RWPE1 (cell line): ENCODE results near the gene NUP210L.
"Not testable (repeated sequence)": the region's sequence is repeated elsewhere in the genome, so short reads cannot be mapped to it uniquely, and the experiment has no call there.

Source experiments
- CTCF ChIA-PET: fragments of 350-600 bp; sonication (Branson Sonifier 250); formaldehyde crosslinking; extraction: SDS; loops from one replicate; lab custom pipeline; 2021; lab: Yijun Ruan, JAX
- POLR2A ChIA-PET: fragments of 400-600 bp; formaldehyde crosslinking; extraction: SDS; loops from one replicate; lab custom pipeline; 2020; ENCODE audit warnings: antibody characterized with exemption; ENCODE audit not compliant: low non-redundant PET; lab: Yijun Ruan, JAX
- DNase-seq: peaks from one replicate; pipeline ENCODE4 v3.0.0; 2012; ENCODE audit warnings: low spot score
- H3K27ac ChIP-seq: fragments of 450-650 bp; 2 replicates; pipeline ENCODE4 v1.5.1; 2017
- CTCF ChIP-seq: fragments of 450-650 bp; conservative IDR thresholded peaks from 2 replicates; pipeline ENCODE4 v1.5.1; 2017; ENCODE audit warnings: low read depth, mild to moderate bottlenecking

Gene NUP210L

GRCh38 chr1:154091706-154092105 is 63.2 kb downstream of the NUP210L start:
- H3K27ac ChIP-seq, result no peak overlapping the region
- no peak for TF ChIP-seq CTCF
- CTCF ChIA-PET, result no interaction called here
- POLR2A ChIA-PET, result no interaction called here
- no peak for DNase-seq

GRCh38 chr1:154087574-154087973 is 67.3 kb downstream of the NUP210L start:
- no peak for DNase-seq
- CTCF ChIA-PET, result no interaction called here
- no peak for TF ChIP-seq CTCF
- H3K27ac ChIP-seq, result no peak overlapping the region
- POLR2A ChIA-PET, result no interaction called here

GRCh38 chr1:154083057-154083456 is 71.8 kb downstream of the NUP210L start:
- CTCF ChIA-PET, result interaction anchor here (1.1 kb wide), 1 partner anchor 46 kb away, joined by 3 read pairs; no protein-coding TSS in a partner anchor
- POLR2A ChIA-PET, result not testable (repeated sequence)

GRCh38 chr1:154081386-154082126 is 73.3 kb downstream of the NUP210L start:
- POLR2A ChIA-PET, result no interaction called here
- DNase-seq, result peak; percentile 3
- no peak for TF ChIP-seq CTCF
- CTCF ChIA-PET, result interaction anchor here (0.6 kb wide), 1 partner anchor 31 kb away, joined by 4 read pairs; no protein-coding TSS in a partner anchor
- H3K27ac ChIP-seq, result no peak overlapping the region

More at GRCh38 chr1:154083057-154083456, 71.8 kb downstream of the NUP210L start:
- not testable (repeated sequence) for H3K27ac ChIP-seq, DNase-seq

GRCh38 chr1:154076413-154076812 is 78.5 kb downstream of the NUP210L start:
- DNase-seq, result no peak
- POLR2A ChIA-PET, result no interaction called here
- no peak for TF ChIP-seq CTCF
- H3K27ac ChIP-seq, result no peak overlapping the region
- CTCF ChIA-PET, result interaction anchor here (0.6 kb wide), 1 partner anchor 647 kb away, joined by 4 read pairs; no protein-coding TSS in a partner anchor

- CTCF ChIA-PET, result no interaction called here
- POLR2A ChIA-PET, result no interaction called here
- no peak for DNase-seq
- no peak overlapping the region for H3K27ac ChIP-seq
- no peak for TF ChIP-seq CTCF
Measured at GRCh38 chr1:154075746-154076145, 79.1 kb downstream of the NUP210L start.

GRCh38 chr1:154062309-154062708 is 92.6 kb downstream of the NUP210L start:
- POLR2A ChIA-PET, result no interaction called here
- H3K27ac ChIP-seq, result no peak overlapping the region
- no peak for TF ChIP-seq CTCF

GRCh38 chr1:154047436-154047835 is 107.4 kb downstream of the NUP210L start:
- CTCF ChIA-PET, result interaction anchor here (0.6 kb wide), 1 partner anchor 301 kb away, joined by 4 read pairs; no protein-coding TSS in a partner anchor
- POLR2A ChIA-PET, DNase-seq, H3K27ac ChIP-seq: not testable (repeated sequence)

More at GRCh38 chr1:154062309-154062708, 92.6 kb downstream of the NUP210L start:
- no peak for DNase-seq
- CTCF ChIA-PET, result no interaction called here

- CTCF ChIA-PET, result interaction anchor here (0.7 kb wide), 1 partner anchor 493 kb away, joined by 3 read pairs; the partner anchor contains the start of gene S100A5
- H3K27ac ChIP-seq, DNase-seq, POLR2A ChIA-PET: not testable (repeated sequence)
Measured at GRCh38 chr1:154033697-154034096, 121.2 kb downstream of the NUP210L start.
